ENCODE results near the gene IFI27. TPM values are rescaled to one million over a fixed set of nuclear protein-coding genes. Genes with fewer than 3 reads are reported as not detected.

The IFI27 gene
- total RNA-seq, 4 donors from 2014 or later = 65.6 to 179 (median 123) TPM

DNA sequence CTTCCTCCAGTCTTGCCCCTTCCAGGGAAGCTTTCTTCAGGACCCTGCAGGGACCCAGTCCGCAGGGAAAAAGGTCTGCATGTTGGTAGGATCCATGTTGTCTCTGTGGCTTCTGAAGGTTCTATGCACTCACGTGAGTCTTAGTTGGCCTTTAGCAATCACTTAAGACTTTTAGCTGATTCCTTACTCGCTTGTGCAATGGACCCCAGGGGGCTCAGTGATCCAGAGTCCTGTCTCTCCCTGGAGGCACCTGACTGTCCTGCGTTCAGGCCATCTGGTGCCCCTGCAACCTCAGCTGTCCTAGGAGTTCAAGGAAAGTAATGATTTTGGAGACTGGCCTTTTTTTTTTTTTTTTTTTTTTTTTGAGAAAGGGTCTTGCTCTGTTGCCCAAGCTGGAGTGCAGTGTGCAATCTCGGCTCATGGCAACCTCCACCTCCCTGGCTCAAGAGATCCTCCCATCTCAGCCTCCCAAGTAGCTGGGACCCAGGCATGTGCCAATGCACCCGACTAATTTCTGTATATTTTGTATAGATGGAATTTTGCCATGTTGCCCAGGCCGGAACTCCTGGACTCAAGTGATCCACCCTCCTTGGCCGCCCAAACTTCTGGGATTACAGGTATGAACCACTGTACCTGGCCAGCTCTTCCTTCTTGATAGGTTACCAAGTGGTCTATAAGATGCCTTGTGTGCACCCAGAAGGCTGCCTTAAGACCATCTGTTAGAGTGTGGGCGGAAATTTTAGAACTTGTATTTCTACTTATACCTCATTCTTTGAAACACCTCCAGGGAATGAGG, 14.2 kb downstream of the IFI27 start:
- DNase-seq (no peak), ATAC-seq (no peak)
- Histone ChIP-seq H3K36me3 (no peaks in the 10 kb centered on the region), H3K9me3 (peaks cover 0 to 3% (median 0%) of the 10 kb centered on the region in 3 donors), H3K4me3 (no peak overlapping the region), H3K27me3 (no peaks in the 10 kb centered on the region), H3K4me1 (peaks cover 2 to 5% of the 10 kb centered on the region in 2 donors), H3K27ac (no peak overlapping the region)
- TF ChIP-seq, protein P1, sequence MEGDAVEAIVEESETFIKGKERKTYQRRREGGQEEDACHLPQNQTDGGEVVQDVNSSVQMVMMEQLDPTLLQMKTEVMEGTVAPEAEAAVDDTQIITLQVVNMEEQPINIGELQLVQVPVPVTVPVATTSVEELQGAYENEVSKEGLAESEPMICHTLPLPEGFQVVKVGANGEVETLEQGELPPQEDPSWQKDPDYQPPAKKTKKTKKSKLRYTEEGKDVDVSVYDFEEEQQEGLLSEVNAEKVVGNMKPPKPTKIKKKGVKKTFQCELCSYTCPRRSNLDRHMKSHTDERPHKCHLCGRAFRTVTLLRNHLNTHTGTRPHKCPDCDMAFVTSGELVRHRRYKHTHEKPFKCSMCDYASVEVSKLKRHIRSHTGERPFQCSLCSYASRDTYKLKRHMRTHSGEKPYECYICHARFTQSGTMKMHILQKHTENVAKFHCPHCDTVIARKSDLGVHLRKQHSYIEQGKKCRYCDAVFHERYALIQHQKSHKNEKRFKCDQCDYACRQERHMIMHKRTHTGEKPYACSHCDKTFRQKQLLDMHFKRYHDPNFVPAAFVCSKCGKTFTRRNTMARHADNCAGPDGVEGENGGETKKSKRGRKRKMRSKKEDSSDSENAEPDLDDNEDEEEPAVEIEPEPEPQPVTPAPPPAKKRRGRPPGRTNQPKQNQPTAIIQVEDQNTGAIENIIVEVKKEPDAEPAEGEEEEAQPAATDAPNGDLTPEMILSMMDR (IDR thresholded peaks at IDR 0.05 in 4 of 5, conservative IDR thresholded peaks at IDR 0.05 in 1 of 5) = no peak
- TF ChIP-seq POLR2A (IDR thresholded peaks at IDR 0.05) = no peak
- in situ Hi-C loops (cut with MboI; ENCODE audit: low sequenced_read_pairs in 4 of 4) (no loop called here), intact Hi-C loops (cut with DNase I; ENCODE audit: low total_unique reads) (loop anchor here (5.0 kb wide), 1 partner anchor 42 kb away; the partner anchor contains the start of genes DDX24 and IFI27L1)

DNA sequence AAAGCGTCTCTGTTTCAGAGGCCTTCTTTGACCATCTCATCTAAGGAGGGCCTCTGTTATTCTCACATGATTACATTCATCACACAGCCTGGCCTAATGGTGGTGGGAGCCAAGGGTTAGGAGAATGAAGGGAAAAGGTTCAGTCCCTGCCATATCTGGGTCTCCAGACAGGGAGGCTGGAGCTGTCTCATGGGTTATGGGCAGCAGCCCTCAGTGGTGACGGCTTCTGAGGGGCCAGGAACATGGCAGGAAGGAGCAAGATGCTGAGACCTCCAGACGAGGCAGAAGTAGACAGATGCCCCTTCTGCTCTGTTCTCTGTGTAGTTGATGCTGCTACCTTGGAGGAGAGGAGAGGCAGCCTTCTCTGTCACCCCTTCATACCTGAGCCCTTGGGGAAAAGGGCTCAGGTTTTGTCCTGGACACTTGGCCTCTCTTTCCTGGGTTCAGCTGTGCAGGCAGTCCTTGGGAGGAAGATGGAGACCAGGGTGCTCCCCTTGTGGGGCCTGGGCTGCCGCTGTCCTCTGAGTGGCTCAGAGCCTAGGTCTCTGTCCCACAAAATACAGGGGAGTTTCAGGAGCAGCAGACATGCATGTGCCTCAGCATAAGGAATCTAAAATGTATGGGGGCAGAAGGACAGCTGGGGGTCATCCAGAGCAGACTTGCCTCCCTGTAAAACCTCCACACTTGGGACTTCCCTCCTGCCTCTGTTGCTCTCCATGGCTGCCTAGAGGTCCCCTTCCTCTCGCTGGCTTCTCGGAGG, 15.3 kb downstream of the IFI27 start:
- ATAC-seq = no peak
- no peaks in the 10 kb centered on the region for H3K36me3 ChIP-seq
- H3K27ac ChIP-seq = no peak overlapping the region
- no peak overlapping the region for H3K4me3 ChIP-seq
- no peaks in the 10 kb centered on the region for H3K9me3 ChIP-seq
- intact Hi-C loops (cut with DNase I; ENCODE audit: low total_unique reads) = loop anchor here (5.0 kb wide), 1 partner anchor 44 kb away; the partner anchor contains the start of genes DDX24 and IFI27L1
- no peak for DNase-seq
- in situ Hi-C loops (cut with MboI; ENCODE audit: low sequenced_read_pairs in 4 of 4) = no loop called here
- no peaks in the 10 kb centered on the region for H3K27me3 ChIP-seq
- no peak for TF ChIP-seq POLR2A (IDR thresholded peaks at IDR 0.05)
- TF ChIP-seq, protein P1 (IDR thresholded peaks at IDR 0.05 in 4 of 5, conservative IDR thresholded peaks at IDR 0.05 in 1 of 5) = no peak
- peaks cover 8 to 11% of the 10 kb centered on the region in 2 donors for H3K4me1 ChIP-seq

DNA sequence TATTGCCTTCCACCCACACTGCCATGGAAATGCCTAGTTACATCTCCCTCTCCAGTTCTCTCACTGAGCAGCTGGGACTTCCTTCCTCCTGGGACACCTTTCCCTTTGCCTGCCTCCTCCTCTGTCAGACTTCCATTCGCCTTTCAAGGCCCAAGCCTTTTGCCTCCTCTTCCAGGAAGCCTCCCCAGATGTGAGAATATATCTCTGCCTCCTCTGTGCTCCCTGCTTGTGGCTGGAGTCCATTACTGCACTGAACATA, 15.8 kb downstream of the IFI27 start:
- no peaks in the 10 kb centered on the region for H3K36me3 ChIP-seq
- no peak for TF ChIP-seq POLR2A (IDR thresholded peaks at IDR 0.05)
- TF ChIP-seq, protein P1 (IDR thresholded peaks at IDR 0.05 in 4 of 5, conservative IDR thresholded peaks at IDR 0.05 in 1 of 5) = no peak
- H3K27ac ChIP-seq = no peak overlapping the region
- in situ Hi-C loops (cut with MboI; ENCODE audit: low sequenced_read_pairs in 4 of 4) (no loop called here), intact Hi-C loops (cut with DNase I; ENCODE audit: low total_unique reads) (loop anchor here (5.0 kb wide), 1 partner anchor 44 kb away; the partner anchor contains the start of genes DDX24 and IFI27L1)
- ATAC-seq (no peak), DNase-seq (no peak)
- H3K4me1 ChIP-seq = peaks cover 8 to 11% of the 10 kb centered on the region in 2 donors
- no peak overlapping the region for H3K4me3 ChIP-seq
- H3K27me3 ChIP-seq = no peaks in the 10 kb centered on the region
- no peaks in the 10 kb centered on the region for H3K9me3 ChIP-seq

DNA sequence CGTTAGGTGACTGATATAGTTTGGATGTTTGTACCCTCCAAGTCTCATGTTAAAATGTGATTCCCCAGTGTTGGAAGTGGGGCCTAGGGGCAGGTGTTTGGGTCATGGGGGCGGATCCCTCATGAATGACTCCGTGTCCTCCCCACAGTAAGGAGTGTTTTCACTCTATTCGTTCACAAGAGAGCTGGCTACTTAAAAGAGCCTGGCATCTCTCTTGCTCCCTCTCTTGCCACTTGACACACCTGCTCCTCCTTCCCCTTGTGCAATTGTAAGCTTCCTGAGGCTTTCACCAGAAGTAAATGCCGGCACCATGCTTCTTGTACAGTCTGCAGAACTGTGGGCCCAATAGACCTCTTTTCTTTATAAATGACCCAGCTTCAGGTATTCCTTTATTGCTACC, 16.3 kb downstream of the IFI27 start:
- Histone ChIP-seq H3K27me3 (no peaks in the 10 kb centered on the region), H3K4me3 (no peak overlapping the region), H3K36me3 (no peaks in the 10 kb centered on the region), H3K9me3 (no peaks in the 10 kb centered on the region), H3K4me1 (peaks cover 8 to 11% of the 10 kb centered on the region in 2 donors), H3K27ac (no peak overlapping the region)
- ATAC-seq (no peak), DNase-seq (no peak)
- intact Hi-C loops (cut with DNase I; ENCODE audit: low total_unique reads) (loop anchor here (5.0 kb wide), 1 partner anchor 44 kb away; the partner anchor contains the start of genes DDX24 and IFI27L1), in situ Hi-C loops (cut with MboI; ENCODE audit: low sequenced_read_pairs in 4 of 4) (no loop called here)
- TF ChIP-seq, protein P1 (IDR thresholded peaks at IDR 0.05 in 4 of 5, conservative IDR thresholded peaks at IDR 0.05 in 1 of 5) = no peak
- TF ChIP-seq POLR2A (IDR thresholded peaks at IDR 0.05) = no peak
